Measurements from ENCODE around the gene GIGYF2.
"Not testable (repeated sequence)": the region's sequence is repeated elsewhere in the genome, so short reads cannot be mapped to it uniquely, and the experiment has no call there.

GIGYF2 gene

DNA sequence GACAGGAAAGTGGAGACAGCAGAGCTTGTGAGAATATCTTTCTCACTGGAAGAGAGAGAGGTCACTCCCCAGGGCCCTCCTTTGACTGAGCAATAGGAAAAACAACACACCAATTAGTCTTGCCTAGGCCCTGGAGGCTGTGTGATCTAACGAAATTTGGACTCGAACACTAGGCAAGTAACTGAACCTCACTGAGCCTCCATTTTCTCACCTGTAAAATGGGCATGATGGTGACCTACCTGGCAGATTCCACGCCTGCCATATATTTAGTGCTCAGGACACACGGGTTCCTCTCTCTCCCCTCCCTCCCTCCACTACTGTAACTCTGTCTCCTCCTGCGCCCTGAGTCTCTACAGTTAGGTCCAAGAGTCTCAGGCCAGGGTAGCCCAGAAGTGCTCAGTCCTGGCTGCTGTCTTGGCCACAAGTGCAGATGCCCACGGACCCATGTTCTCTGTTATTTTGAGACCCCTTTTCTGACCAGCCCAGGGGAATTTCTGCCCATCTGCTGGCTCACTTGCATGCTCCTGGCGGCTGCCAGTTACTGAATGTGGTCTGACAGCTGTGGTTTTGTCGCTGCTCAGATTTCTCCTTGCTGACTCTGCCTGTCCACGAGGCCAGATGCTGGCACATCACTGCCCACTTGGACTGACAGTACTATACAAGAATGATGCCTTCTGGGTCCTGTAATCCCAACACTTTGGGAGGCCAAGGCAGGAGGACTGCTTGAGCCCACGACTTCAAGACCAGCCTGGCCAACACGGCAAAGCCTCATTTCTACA, 9.6 kb upstream of the GIGYF2 start:
- DNase-seq (ENCODE audit: low read depth in 3 of 3): no peak

DNA sequence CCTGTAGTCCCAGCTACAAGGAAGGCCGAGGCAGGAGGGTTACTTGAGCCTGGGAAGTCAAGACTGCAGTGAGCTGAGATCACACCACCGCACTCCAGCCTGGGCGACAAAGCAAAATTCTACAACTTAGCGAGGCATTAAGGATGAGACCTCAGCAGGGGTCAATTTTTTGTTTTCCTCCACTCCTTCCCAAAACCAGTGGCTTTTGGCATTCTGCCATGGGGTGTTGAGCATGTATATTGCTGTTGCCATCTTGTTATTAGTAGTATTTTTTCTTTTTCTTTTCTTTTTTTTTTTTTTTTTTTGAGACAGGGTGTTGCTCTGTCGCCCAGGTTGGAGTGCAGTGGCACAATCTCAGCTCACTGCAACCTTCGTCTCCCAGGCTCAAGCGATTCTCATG, 8.9 kb upstream of the GIGYF2 start:
- no peak for DNase-seq (ENCODE audit: low read depth in 3 of 3)

DNA sequence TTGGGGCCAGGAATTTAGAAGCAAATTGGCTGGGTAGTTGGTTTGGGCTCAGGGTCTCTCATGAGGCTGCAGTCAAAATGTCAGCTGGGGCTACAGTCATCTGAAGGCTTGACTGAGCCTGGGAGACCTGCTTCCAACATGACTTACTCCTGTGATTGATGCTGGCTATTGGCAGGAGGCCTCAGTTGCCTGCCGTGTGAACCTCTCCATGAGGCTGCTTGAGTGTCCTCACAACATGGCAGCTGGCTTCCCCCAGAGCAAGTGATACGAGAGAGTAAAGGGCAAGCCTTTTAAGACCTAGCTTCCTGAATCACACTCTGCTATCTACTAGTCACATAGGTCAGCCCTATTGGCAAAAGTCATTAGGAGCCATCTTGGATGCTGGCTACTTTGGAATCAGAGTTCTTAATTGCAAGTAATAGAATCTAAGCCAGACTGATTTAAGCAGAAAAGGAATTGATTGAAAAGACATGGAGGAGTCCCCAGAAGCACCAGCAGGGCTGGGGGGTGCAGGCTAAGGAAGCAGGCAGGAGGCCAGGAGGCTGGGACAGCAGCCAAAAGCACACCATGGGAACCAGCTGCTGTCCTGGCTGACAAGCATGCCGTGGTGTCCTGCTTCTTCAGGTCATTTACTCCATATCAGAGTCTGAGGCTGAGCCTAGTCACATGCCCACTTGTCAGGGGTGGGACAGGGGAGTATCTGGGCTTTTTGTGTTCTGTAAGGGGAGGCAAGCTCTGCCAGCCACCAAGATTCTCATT, 7.8 kb upstream of the GIGYF2 start:
- DNase-seq (ENCODE audit: low read depth in 3 of 3): no peak

DNA sequence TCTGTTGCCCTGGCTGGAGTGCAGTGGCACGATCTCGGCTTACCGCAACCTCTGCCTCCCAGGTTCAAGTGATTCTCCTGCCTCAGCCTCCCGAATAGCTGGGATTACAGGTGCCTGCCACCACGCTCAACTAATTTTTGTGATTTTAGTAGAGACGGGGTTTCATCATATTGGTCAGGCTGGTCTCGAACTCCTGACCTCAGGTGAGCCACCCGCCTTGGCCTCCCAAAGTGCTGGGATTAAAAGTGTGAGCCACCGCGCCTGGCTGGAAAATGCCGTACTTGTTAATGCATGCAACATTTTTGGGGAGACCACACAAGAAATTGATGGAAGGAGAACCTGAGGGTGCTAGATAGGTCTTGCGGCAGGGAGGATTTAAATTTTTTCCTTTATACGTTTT, 6.0 kb upstream of the GIGYF2 start:
- not testable (repeated sequence) for DNase-seq (ENCODE audit: low read depth in 3 of 3)

DNA sequence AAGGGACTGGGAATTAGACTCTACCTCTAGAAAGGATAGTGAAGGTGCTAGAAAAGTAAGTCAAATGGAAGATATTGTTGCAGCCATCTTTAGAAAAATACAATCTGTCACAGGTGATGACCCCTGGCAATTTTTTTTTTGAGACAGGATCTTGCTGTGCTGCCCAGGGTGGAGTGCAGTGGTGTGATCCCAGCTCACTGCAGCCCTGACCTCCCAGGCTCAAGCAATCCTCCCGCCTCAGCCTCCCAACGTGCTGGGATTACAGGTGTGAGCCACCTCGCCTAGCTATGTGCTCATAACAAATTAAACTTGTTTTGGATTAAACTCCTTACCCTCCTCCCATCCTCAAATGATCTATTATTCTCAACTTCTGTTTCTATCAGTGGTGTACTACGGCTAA, 3.8 kb upstream of the GIGYF2 start:
- no peak for DNase-seq (ENCODE audit: low read depth in 3 of 3)

DNA sequence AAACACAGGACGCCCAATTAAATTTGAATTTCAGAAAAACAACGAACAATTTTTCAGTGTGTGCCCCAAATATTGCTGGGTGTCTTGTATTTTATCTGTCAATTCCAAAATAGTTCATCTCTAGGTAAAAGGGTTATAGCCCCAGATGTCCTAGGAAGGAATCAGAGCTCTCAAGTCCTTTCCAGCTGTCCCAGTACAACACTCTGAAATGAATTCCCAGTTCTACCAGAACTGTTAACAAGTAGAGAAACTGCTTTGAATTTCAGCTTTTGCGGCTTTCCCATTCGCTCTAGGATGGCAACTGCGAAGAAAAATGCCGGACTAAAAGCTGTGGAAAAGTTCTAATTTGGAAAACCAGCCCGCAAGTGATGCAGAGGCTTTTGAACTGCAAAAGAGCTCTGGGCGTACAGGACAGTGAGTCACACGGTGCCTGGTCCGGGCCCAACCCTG, 497 bp upstream of the GIGYF2 start:
- no peak for DNase-seq (ENCODE audit: low read depth in 3 of 3)

DNA sequence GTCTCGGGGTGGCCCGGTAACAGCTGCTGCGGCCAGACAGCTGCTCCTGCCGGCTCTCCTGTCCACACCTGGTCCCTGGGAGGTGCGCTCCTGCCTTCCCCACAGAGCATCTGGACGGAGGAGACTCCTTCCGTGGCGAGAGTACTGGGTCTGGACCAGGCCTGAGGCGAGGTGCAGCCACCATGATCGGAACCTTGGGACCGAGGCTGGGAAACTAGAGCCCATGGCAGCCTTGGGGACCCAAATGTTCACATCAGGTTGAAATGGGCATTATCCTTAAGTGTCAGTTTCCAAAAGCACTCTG, 628 bp downstream of the GIGYF2 start:
- no peak for DNase-seq (ENCODE audit: low read depth in 3 of 3)

DNA sequence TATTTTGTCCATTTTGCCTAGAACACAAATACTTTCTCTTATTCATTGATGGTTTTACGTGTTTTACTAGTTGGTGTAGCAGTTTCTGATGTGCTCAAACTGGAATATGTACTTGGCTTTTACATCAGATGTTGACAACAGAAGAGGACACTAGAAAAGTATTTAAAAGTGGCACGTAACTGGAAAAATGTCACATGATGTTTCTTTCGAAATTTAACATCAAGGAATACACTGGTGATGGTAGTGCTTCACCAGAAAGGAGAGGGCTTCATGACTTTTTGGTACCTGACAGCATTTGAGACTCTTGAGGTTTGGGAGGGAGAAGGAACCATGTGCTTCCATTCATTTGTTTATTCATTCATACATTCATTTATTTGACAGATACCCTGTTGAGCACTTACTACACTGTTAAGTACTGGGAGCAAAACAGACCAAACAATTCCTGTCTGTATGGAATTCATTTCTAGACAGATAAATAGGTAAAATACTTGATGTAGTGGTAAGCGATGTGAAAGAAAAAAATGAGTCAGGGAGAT, 1.5 kb downstream of the GIGYF2 start:
- no peak for DNase-seq (ENCODE audit: low read depth in 3 of 3)

DNA sequence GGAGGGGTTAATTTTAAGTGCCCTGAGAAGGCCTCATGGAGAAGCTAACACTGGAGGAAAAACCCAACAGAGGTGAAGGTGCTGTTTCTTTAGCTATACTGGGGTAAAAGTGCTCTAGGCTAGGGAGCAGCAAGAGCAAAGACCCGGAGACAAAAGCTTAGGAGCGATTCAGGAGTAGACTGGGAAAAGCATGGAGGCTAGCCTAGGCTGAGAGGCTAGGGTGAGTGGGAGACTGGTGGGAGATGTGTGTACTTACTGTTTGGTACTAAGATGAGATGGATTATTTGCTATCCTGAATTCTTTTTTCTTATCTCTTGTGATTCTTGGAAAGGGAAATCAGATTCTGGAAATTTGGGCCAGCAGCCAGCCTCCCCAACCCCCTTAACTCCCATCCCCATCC, 2.0 kb downstream of the GIGYF2 start:
- DNase-seq (ENCODE audit: low read depth in 3 of 3): no peak

DNA sequence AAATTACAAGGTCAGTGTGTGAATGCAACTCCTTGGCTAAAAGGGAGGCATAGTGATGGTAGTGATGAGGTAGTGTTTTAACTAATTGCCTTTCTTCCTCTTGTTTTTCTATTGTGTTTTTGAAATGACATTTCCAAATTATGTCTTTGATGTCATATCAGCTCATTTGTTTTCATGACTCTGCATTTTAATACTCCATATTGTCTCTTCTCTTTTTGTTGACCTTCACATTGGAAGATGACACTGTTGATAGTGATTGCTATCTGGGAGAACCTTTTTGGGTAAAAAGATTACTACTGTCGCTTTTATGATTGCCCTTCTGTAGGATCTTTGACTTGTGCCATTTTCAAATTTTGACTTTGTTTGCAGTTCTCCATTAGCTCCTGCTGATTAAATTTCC, 3.0 kb downstream of the GIGYF2 start:
- DNase-seq (ENCODE audit: low read depth in 3 of 3): no peak

DNA sequence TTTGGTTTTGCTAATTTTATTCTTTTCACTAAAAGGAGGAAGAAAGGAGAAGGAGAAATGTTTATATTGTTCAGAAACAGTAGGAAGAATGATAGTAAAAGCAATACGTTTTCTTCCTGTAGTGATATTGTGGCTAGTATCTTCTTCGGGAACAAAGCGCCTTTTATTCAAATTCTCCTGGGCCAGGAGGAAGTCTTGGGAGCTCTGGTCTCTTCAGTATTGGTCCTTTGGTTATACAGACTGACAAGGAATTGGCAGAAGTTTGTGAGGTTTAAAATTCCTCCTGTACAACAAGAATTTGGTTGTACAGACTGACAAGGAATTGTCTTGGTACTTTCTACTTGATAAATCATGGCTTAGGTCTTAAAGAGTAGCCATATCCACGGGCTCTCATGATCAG, 9.9 kb downstream of the GIGYF2 start:
- DNase-seq (ENCODE audit: low read depth in 3 of 3): no peak

DNA sequence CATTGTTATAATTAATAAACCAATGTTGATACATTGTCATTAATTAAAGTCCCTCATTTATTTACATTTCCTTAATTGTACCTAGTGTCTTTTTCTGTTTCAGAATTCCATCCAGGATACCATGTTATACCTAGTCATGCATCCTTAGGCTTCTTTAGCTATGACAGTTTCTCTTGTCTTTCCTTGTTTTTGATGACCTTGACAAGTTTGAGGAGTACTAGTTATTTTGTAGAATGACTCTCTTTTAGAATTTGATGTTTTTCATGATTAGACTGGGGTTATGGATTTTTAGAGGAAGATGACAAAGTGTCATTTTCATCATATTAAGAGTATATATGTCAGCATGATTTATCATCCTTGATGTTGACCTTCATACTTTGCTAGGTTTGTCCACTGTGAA, 16.4 kb downstream of the GIGYF2 start:
- DNase-seq (ENCODE audit: low read depth in 3 of 3): no peak

DNA sequence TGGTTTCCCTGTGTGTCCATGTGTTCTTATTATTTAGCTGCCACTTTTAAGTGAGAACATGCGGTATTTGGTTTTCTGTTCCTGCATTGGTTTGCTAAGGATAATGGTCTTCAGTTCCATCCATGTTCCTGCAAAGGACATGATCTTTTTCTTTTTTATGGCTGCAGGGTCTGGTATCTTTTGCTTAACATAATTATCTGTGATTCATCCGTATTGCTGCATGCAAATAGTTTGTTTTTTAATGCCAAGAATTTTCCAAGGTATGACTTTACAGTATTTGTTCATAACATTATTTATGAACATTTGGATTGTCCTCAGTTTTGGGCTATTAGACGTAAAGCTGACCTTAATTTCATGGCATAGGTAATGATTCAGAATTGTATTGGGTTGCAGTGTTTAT, 17.8 kb downstream of the GIGYF2 start:
- DNase-seq (ENCODE audit: low read depth in 3 of 3): no peak

DNA sequence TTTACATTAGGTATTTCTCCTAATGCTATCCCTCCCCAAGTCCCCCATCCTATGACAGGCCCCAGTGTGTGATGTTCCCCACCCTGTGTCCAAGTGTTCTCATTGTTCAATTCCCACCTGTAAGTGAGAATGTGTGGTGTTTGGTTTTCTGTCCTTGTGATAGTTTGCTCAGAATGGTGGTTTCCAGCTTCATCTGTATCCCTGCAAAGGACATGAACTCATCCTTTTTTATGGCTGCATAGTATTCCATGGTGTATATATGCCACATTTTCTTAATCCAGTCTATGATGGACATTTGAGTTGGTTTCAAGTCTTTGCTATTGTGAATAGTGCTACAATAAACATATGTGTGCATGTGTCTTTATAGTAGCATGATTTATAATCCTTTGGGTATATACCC, 22.9 kb downstream of the GIGYF2 start:
- DNase-seq (ENCODE audit: low read depth in 3 of 3): not testable (repeated sequence)

DNA sequence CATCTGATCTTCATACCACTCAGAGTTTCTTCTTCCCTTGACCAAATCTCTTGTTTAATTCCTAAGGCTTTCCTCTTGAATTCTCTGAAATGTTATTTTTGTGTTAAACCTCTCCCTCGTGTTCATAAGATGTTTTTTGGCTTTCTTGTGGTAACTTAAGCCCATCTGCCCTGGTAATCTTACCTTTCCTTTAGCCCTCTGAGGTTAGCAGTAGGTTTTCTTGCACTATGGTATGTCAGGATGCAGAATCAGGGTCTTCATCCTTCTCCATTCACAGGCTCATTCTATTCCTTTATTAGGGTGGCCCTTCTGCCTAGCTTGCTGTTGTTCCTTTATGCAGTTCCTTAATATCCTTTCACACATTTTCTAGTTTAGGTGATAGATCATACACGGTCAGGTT, 24.1 kb downstream of the GIGYF2 start:
- no peak for DNase-seq (ENCODE audit: low read depth in 3 of 3)

DNA sequence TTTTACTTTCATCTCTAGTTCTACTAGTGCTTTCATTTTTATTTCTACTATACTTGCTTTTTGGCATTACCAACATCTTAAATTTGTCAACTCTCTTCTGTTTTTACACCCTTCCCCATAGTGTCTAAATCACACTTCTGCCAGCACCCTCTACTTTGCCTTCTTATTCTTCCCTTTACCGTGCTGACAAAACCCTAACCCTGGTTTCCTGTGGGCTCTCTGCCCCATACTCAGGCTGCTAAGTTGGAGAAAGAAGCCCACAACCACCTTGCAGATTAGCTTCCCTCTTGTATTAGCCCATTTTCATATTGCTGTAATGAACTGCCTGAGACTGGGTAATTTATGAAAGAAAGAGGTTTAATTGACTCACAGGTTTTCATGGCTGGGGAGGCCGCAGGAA, 24.8 kb downstream of the GIGYF2 start:
- DNase-seq (ENCODE audit: low read depth in 3 of 3): no peak

DNA sequence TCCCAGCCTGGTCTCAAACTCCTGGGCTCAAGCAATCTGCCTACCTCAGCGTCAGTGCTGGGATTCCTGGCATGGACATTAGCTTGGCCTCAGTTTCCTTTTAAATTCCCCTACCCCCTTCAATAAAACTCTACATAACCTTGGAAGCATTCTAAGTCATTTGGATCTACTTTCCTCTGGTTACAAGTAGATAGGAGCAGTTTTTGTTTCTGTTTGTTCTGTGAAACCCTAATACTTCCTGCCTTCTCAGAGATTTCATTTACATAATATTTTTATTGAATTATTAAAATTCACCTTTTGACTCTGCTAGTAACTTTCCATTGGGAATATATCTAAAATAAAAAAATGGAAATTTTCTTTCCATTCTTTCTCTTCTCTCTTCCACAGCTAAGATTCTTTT, 25.9 kb downstream of the GIGYF2 start:
- no peak for DNase-seq (ENCODE audit: low read depth in 3 of 3)

DNA sequence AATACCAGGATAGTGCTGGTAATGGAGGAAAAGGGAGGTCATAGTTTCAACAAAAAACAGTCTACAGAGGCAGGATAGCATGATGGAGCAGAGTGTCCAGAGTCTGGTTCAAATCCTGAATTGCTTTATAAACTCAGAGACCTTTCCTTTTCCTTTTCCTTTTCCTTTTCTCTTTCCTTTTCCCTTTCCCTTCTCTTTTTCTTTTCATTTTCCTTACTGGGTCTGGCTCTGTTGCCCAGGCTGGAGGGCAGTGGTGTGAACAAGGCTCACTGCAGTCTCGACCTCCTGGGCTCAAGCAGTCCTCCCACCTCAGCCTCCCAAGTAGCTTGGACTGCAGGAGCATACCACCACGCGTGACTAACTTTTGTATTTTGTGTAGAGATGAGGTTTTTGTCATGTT, 31.7 kb downstream of the GIGYF2 start:
- DNase-seq (ENCODE audit: low read depth in 3 of 3): no peak

DNA sequence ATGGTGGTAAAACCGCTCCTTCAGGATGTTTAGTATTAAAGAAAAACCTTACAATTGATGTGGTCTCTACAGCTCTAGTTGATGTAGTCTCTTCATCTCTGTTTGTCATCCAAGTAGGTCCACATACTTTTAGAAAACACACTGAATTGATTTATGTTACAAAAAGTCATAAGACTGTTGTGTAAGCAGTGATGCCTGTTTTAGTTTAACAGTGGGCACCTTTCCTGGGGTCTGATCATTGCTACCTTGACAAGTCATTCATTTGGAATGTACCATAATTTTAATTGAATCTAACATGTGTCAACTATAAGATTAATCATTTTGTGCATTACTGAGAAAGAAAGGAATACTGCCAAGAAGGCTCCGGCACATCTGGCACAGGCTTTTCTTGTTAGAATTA, 34.3 kb downstream of the GIGYF2 start:
- DNase-seq (ENCODE audit: low read depth in 3 of 3): no peak

DNA sequence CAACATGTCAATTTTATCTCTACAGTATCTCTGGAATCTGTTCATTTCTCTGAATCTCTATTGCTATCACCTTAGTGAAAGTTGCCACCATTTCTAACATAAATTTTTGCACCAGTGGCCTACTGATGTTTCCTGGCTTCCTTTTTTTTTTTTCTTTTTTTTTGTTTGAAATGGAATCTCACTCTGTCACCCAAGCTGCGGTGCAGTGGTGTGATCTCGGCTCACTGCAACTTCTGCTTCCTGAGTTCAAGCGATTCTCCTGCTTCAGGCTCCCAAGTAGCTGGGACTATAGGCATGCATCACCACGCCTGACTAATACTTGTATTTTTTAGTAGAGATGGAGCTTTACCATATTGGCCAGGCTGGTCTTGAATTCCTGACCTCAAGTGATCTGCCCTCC, 44.2 kb downstream of the GIGYF2 start:
- DNase-seq (ENCODE audit: low read depth in 3 of 3): no peak

DNA sequence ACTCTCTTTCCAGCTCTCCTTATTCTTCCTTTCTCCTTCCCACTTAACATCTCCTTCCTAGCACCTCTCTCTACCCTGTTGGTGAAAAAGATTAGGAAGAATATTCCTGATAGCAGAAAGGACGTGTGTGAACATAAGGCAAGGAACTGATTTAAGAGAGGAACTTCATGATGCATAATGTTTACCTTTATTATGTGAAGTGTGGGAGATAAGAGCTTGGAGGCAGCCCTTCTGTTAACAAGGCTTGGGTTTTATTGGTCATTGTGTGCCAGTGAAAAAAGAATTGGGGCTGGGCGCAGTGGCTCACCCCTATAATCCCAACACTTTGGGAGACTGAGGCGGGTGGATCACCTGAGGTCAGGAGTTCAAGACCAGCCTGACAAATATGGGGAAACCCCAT, 44.8 kb downstream of the GIGYF2 start:
- DNase-seq (ENCODE audit: low read depth in 3 of 3): no peak

DNA sequence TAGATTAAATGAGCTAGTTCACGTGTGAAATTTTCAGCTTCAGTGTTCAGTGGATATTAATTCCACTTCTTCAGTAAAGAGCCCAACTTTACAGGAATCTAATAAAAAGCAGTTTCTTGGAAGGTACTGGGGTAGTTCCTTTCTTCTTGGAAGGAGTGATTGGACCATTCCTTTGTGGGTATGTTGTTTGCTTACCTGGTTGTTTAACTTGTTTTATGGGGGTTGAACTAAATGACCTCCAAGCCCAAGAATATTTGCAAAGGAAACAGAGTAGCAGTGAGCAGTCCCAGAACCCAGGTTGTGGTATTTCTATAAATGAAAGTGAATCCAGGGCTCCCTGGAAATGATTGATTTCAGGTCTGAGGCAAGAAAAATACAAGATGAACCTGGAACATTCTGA, 47.8 kb downstream of the GIGYF2 start:
- DNase-seq (ENCODE audit: low read depth in 3 of 3): no peak

DNA sequence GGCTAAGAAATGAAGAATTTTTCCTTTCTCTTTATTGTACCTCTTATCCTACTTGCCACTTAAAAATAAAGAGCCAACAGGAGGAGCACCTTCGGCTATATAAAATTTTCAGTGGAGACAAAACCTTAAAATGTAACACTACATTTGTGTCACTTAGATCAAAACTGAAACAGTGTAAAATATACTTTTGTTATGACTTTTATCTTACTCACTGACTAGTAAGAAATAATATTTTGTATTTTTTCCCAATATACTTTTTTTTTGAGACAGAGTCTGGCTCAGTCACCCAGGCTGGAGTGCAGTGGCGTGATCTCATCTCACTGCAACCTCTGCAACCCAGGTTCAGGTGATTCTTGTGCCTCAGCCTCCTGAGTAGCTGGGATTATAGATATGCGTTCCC, 50.9 kb downstream of the GIGYF2 start:
- DNase-seq (ENCODE audit: low read depth in 3 of 3): no peak

Data from stimulated activated CD4-positive, alpha-beta T cell treated with anti-CD3 and anti-CD28 coated beads, TNF-alpha, amount 100 ng/mL, for 4 hours (primary cell).